ENCODE data around the gene UBTD1. TPM values are rescaled to one million over a fixed set of nuclear protein-coding genes. Genes with fewer than 3 reads are reported as not detected.

Gene UBTD1
- total RNA-seq, 2 donors from 2014 or later = 22.6 to 23.7 TPM

Other genes with a start within 250 kb of the UBTD1 start
- 1 to 10 TPM; 4.4 to 7.6 TPM for gene ARHGAP19, start 206.3 kb upstream of the UBTD1 start, total RNA-seq
- gene FRAT1, start 179.7 kb upstream of the UBTD1 start, total RNA-seq = 1 to 10 TPM; 2.1 to 6.2 TPM
- gene FRAT2, start 164.2 kb upstream of the UBTD1 start, total RNA-seq = 1 to 10 TPM; 4.9 to 7.6 TPM
- gene RRP12, start 97.6 kb upstream of the UBTD1 start, total RNA-seq = 10 to 100 TPM in 1 of 2 donors, 1 to 10 TPM in 1; 7.6 to 27.2 TPM
- 100 to 1,000 TPM; 258 to 344 TPM for gene PGAM1, start 72.7 kb upstream of the UBTD1 start, total RNA-seq
- gene EXOSC1, start 52.9 kb upstream of the UBTD1 start, total RNA-seq = 10 to 100 TPM; 16.6 to 18.6 TPM
- 10 to 100 TPM; 26.2 to 26.5 TPM for gene ZDHHC16, start 52.7 kb upstream of the UBTD1 start, total RNA-seq
- gene MMS19, start 502 bp upstream of the UBTD1 start, total RNA-seq = 10 to 100 TPM; 31.9 to 34.0 TPM
- gene ANKRD2, start 73.9 kb downstream of the UBTD1 start, total RNA-seq = 10 to 100 TPM; 11.8 to 54.6 TPM
- gene HOGA1, start 85.5 kb downstream of the UBTD1 start, total RNA-seq = 10 to 100 TPM in 1 of 2 donors, 1 to 10 TPM in 1; 7.7 to 13.2 TPM
- gene C10orf62, start 90.8 kb downstream of the UBTD1 start, total RNA-seq = under 1 TPM in 1 of 2 donors, not detected in 1; 0.35 TPM
- 1 to 10 TPM; 7.0 to 8.3 TPM for gene MORN4, start 134.6 kb downstream of the UBTD1 start, total RNA-seq
- 10 to 100 TPM; 11.2 to 12.1 TPM for gene PI4K2A, start 141.7 kb downstream of the UBTD1 start, total RNA-seq
- gene AVPI1, start 188.3 kb downstream of the UBTD1 start, total RNA-seq = 10 to 100 TPM; 13.2 to 16.3 TPM
- gene MARVELD1, start 214.8 kb downstream of the UBTD1 start, total RNA-seq = 10 to 100 TPM; 16.3 to 17.4 TPM
- gene ZFYVE27, start 238.2 kb downstream of the UBTD1 start, total RNA-seq = 10 to 100 TPM; 15.7 to 19.5 TPM